Heart left ventricle (tissue), 16 donors: ENCODE results near the gene CCL27. TPM values are rescaled to one million over a fixed set of nuclear protein-coding genes. Genes with fewer than 3 reads are reported as not detected.

Experiments
- ATAC-seq, 4 donors: fragments of 200-7000 bp; cut with Tn5 transposase; one replicate each; pipeline ENCODE4 v1.9.1; 2020 to 2022; ENCODE audit warnings: moderate library complexity in 4 of 4, mild to moderate bottlenecking in 3 of 4, moderate number of reproducible peaks in 1 of 4
- DNase-seq, 5 donors: peaks; one replicate each; pipeline ENCODE4 v3.0.0-alpha.2; 2020
- H3K27ac ChIP-seq, 12 donors: fragments of 200-600 bp; sonication (generic) in 4 of 12; one replicate each; pipeline versions ENCODE4 v1.5.0 to v1.8.0; 2016 to 2022; ENCODE audit warnings: mild to moderate bottlenecking in 2 of 12
- H3K27me3 ChIP-seq, 9 donors: fragments of 200-600 bp; sonication (generic) in 2 of 9; one replicate each; pipeline versions ENCODE4 v1.5.1 to v1.8.0; 2016 to 2022; ENCODE audit warnings: mild to moderate bottlenecking in 3 of 9
- H3K36me3 ChIP-seq, 9 donors: fragments of 200-600 bp; sonication (generic) in 2 of 9; one replicate each; pipeline versions ENCODE4 v1.5.0 to v1.8.0; 2018 to 2022; ENCODE audit warnings: mild to moderate bottlenecking in 2 of 9
- H3K4me1 ChIP-seq, 12 donors: fragments of 200-600 bp; sonication (generic) in 4 of 12; one replicate each; pipeline versions ENCODE4 v1.5.0 to v1.8.0; 2016 to 2022; ENCODE audit warnings: mild to moderate bottlenecking in 3 of 12
- H3K4me3 ChIP-seq, 12 donors: fragments of 200-600 bp; sonication (generic) in 4 of 12; one replicate each; pipeline versions ENCODE4 v1.5.0 to v1.8.0; 2017 to 2022; ENCODE audit warnings: mild to moderate bottlenecking in 9 of 12, moderate library complexity in 4 of 12
- H3K9me3 ChIP-seq, 12 donors: fragments of 200-600 bp; sonication (generic) in 4 of 12; one replicate each; pipeline versions ENCODE4 v1.5.0 to v1.8.0; 2016 to 2022; ENCODE audit warnings: mild to moderate bottlenecking in 1 of 12
- POLR2A ChIP-seq, 2 donors: fragments of 450-650 bp; IDR thresholded peaks; one replicate each; pipeline ENCODE4 v1.6.1; 2017; ENCODE audit warnings: antibody characterized with exemption in 2 of 2, mild to moderate bottlenecking in 2 of 2, moderate library complexity in 2 of 2
- WGBS, 4 donors: extraction: QIAGEN DNeasy Blood & Tissue Kit in 2 of 4; methylation state at CpG; one replicate each; pipeline versions ENCODE4 v1.1.5 to v1.1.7; 2013 to 2018; 5-methylcytosine and 5-hydroxymethylcytosine counted together
- intact Hi-C, 10 donors: fragments of 100-400 bp; cut with DNase I; formaldehyde crosslinking; loops; one replicate each; pipeline versions ENCODE4 v1.11.1 to v1.14.2; 2022
- polyA plus RNA-seq, 2 donors: library from polyadenylated mRNA; stranded (reverse); fragments of 200-250 nt; gene quantifications; one replicate each; pipeline ENCODE4 v1.2.3, GENCODE V29; 2013
- total RNA-seq, 9 donors: library from RNA; depleted of rRNA in 2 of 9; stranded (reverse); fragments of >200 nt in 2 of 9; fragmentation: NEBNext Ultra II Directional in 3 of 9; extraction: Animal tissue kit (Norgen Biotek cat#: 25700) in 3 of 9; gene quantifications; one replicate each; pipeline versions ENCODE4 v1.1.0 to v1.2.4, GENCODE V29; 2016 to 2023
- TF ChIP-seq, protein P1 (sequence below), 12 donors: fragments of 200-600 bp; sonication (generic) in 4 of 12; IDR thresholded peaks; one replicate each; pipeline versions ENCODE4 v1.5.0 to v1.8.0; 2018 to 2022; ENCODE audit warnings: antibody characterized with exemption in 12 of 12, mild to moderate bottlenecking in 5 of 12
- donor health status: ischemic (EF 13 %, LVEDD 7.1; RV severe dilation, severe dysfunction).
- donor health status: healthy with polysubstance abuse.
- donor health status: DM: no; HTN: yes; CAD: no.
- donor health status: DM: no; HTN: no; CAD: no.
- donor health status: ischemic (EF 25% LVEDD 6.9; RV normal size, moderate dysfunction).
- donor health status: ischemic (EF 25% LVEDD 5.7; RV mildly dilated, moderate dysfunction).
- donor health status: healthy.
- donor health status: DM: yes; HTN: yes; CAD: no.
- donor health status: ischemic (EF 35%, LVEDD 5.7; RV mildly dilated, moderate dysfunction).
- donor health status: nonischemic (EF 11% LVEDD 7.7; RV severe dilation, severe dysfunction).
- donor health status: DM: yes; HTN: yes; CAD: no.
- donor health status: PGD.
- donor health status: ischemic (EF 29% LVEDD 5.4; RV normal size, mild dysfunction).
- donor health status: nonischemic (EF 23%, LVEDD 6.1; RV moderate dilation, normal function).

CCL27 gene
- total and polyA plus RNA-seq, 11 donors = 0.35 to 0.57 (median 0.40) TPM; not detected in 8

DNA sequence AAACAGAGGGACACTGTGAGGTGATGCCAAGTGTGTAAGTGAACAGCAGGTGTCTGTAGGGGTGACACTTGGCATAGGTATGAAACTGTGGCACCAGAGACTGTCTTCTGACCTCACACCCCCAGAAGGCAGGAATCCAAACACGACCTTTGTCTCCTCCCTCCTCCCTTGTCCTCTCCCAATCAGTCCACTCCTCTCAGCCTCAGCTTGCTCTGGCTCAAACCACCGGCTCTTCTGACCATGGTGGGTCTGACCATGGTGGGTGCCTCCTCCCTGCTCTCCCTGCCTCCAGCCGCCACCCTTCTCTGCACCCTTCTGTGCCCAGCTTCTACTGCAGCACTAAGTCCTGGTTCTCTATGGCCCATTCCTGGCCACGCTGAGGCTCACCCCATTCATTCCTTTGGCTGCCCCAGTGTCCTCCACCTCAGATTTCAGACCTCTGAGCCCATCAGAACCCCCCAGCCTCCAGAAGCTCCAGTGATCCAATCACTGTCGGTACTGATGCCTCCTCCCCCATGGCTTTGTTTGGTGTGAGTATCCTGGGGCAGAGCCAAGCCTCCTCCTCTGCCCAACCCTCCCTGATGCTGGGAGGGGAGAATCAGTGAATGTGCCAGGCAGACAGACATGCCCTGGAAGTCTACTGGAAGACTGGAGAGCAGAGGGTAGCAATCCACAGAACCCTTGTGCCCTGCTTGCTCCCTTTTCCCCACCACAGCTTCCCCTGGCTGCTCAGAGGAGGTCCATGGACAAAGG is 31.9 kb downstream of the CCL27 start:
- H3K27me3 ChIP-seq = peaks cover 21 to 53% (median 40%) of the 10 kb centered on the region in 9 donors

DNA sequence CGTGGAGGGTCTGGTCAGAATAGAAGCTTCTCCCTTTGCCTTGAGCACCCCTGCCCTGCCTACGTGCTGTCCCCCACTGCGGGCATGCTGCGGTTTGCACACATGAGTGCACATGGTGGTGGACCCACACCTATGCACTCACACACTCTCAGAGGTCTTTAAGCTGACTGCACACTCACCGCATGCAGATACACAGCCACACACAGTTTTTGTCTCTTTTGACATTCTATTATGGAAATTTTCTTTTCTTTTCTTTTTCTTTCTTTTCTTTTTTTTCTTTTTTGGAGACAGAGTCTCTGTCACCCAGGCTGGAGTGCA is 33.0 kb downstream of the CCL27 start:
- Histone ChIP-seq H3K27ac (no peak overlapping the region), H3K36me3 (no peaks in the 10 kb centered on the region), H3K27me3 (peaks cover 31 to 64% (median 51%) of the 10 kb centered on the region in 9 donors), H3K9me3 (no peaks in the 10 kb centered on the region), H3K4me3 (peak overlapping the region in 7 of 12 donors; percentile 11 to 55 (median 46)), H3K4me1 (peaks cover 0 to 20% (median 8%) of the 10 kb centered on the region in 12 donors)
- intact Hi-C loops = no loop called here
- ATAC-seq (no peak), DNase-seq (no peak)
- TF ChIP-seq, protein P1, sequence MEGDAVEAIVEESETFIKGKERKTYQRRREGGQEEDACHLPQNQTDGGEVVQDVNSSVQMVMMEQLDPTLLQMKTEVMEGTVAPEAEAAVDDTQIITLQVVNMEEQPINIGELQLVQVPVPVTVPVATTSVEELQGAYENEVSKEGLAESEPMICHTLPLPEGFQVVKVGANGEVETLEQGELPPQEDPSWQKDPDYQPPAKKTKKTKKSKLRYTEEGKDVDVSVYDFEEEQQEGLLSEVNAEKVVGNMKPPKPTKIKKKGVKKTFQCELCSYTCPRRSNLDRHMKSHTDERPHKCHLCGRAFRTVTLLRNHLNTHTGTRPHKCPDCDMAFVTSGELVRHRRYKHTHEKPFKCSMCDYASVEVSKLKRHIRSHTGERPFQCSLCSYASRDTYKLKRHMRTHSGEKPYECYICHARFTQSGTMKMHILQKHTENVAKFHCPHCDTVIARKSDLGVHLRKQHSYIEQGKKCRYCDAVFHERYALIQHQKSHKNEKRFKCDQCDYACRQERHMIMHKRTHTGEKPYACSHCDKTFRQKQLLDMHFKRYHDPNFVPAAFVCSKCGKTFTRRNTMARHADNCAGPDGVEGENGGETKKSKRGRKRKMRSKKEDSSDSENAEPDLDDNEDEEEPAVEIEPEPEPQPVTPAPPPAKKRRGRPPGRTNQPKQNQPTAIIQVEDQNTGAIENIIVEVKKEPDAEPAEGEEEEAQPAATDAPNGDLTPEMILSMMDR (IDR thresholded peaks at IDR 0.05) = no peak
- no peak for TF ChIP-seq POLR2A (IDR thresholded peaks at IDR 0.05)
- WGBS, 4 donors = 21 to 48% (median 30%) methylated on average over 5 of the region's 5 CpGs

More for the DNA sequence above, 31.9 kb downstream of the CCL27 start:
- no peak overlapping the region for H3K27ac ChIP-seq
- DNase-seq (no peak), ATAC-seq (no peak)
- no peak overlapping the region for H3K4me3 ChIP-seq
- H3K36me3 ChIP-seq = peaks cover 0 to 7% (median 0%) of the 10 kb centered on the region in 9 donors
- no peak for TF ChIP-seq POLR2A (IDR thresholded peaks at IDR 0.05)
- TF ChIP-seq, protein P1 (IDR thresholded peaks at IDR 0.05) = no peak
- no peaks in the 10 kb centered on the region for H3K9me3 ChIP-seq
- H3K4me1 ChIP-seq = peaks cover 0 to 17% (median 7%) of the 10 kb centered on the region in 12 donors
- 39 to 40% (median 40%) methylated on average over 5 of the region's 5 CpGs for WGBS, 4 donors
- intact Hi-C loops = no loop called here

DNA sequence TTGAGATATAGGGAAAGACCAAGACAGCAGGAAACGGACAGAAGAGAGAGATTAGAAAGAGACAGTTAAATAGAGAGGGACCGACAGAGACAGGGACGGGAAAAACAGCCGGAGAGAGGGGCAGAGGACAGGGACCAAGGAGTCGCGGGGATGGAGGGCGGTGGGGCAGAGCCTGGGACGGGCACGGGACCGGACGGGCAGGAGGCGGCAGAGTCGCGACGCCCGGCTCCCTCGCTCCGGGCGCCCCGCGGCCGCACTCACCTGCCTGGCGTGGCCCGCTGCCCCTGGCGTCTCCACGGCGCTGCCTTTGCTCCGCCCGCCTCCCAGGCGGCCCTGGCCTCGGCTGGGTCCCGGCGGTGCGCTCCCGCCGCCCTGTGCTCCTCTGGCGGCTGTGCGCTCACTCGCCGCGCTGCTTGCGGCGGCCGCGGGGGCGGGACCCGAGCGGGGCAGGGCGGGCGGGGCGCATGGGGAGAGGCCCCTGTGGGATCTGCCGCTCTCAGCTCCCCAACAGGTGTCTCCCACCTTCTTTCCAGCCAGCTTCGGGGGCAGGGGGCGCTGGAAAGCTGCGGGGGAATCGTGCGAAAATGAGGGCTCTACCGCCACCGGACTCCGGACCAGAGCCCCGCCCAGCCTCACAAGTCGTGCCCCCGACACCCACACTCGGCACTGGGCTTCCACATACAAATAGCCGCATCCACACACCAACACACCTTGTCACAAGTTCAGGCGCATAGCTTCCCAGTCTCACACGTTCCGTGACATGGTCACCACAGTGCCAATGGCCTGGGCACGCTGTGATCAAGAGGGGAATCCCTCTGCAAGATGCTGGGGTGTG is 33.6 kb downstream of the CCL27 start, which contains the start of gene ARID3C:
TSS of gene ARID3C (minus strand) at position 411 of the 835 bp plus-strand sequence. CDS start 1,052 bp downstream, outside the sequence.
- Histone ChIP-seq H3K4me3 (peak within 1 kb of the TSS; percentile 11 to 57 (median 44)), H3K36me3 (no peaks in the 10 kb centered on the region), H3K27ac (no peak within 1 kb of the TSS), H3K9me3 (no peaks in the 10 kb centered on the region), H3K27me3 (peaks cover 32 to 70% (median 57%) of the 10 kb centered on the region in 9 donors), H3K4me1 (peaks cover 0 to 22% (median 12%) of the 10 kb centered on the region in 12 donors)
- intact Hi-C loops = no loop called here
- TF ChIP-seq, protein P1 (IDR thresholded peaks at IDR 0.05) = no peak
- TF ChIP-seq POLR2A (IDR thresholded peaks at IDR 0.05) = no peak
- ATAC-seq = peak in 3 of 4 donors; percentile 54 to 82 (median 70)
- 1 to 4% (median 2%) methylated on average over 20 to 69 of the region's 69 CpGs for WGBS, 4 donors
- no peak for DNase-seq
